NB4 (cell line): Measurements from ENCODE around the gene TMEM165.

Experiments
- CTCF ChIP-seq: IDR thresholded peaks from one replicate; pipeline ENCODE4 v1.5.1; 2012; ENCODE audit warnings: low read depth, low read length
- MAX ChIP-seq: IDR thresholded peaks from 2 replicates; pipeline ENCODE4 v1.6.1; 2011; ENCODE audit warnings: low read depth, low read length
- MYC ChIP-seq: IDR thresholded peaks from 2 replicates; pipeline ENCODE4 v1.6.1; 2011; ENCODE audit warnings: low read depth, low read length
- POLR2A ChIP-seq: IDR thresholded peaks from 2 replicates; pipeline ENCODE4 v1.6.1; 2011; ENCODE audit warnings: mild to moderate bottlenecking; ENCODE audit not compliant: insufficient read length; ENCODE audit errors: extremely low read depth

- TF ChIP-seq CTCF (no peak), POLR2A (no peak), MAX (no peak), MYC (no peak)
These were observed 1.3 kb downstream of the TMEM165 start for GRCh38 chr4:55397126-55397436.
